K562 (cell line): ENCODE measurements around the gene EZH1. TPM values are rescaled to one million over a fixed set of nuclear protein-coding genes. Genes with fewer than 3 reads are reported as not detected.

Experiments
- CGGBP1 ChIP-seq: fragments of 250-450 bp; sonication (Bioruptor Pico); IDR thresholded peaks from 2 replicates; pipeline ENCODE4 v1.9.0; 2021; ENCODE audit warnings: mild to moderate bottlenecking
- DEAF1 ChIP-seq: fragments of 450-650 bp; formaldehyde crosslinking; IDR thresholded peaks from 2 replicates; pipeline ENCODE4 v1.4.0; 2020; ENCODE audit warnings: mild to moderate bottlenecking, moderate library complexity
- GTF3C2 ChIP-seq: IDR thresholded peaks from 3 replicates; pipeline ENCODE4 v1.6.1; 2011; ENCODE audit warnings: borderline replicate concordance, mild to moderate bottlenecking, moderate library complexity; ENCODE audit not compliant: insufficient read length; ENCODE audit errors: extremely low read depth
- MLLT1 ChIP-seq, 2 experiments: fragments of 450-650 bp; IDR thresholded peaks; 2 replicates each; pipeline ENCODE4 v1.6.1; 2016
- NFE2 ChIP-seq: IDR thresholded peaks from 2 replicates; pipeline ENCODE4 v1.6.1; 2014; ENCODE audit warnings: antibody characterized with exemption, low read depth
- POLR2A ChIP-seq: fragments of 450-650 bp; conservative IDR thresholded peaks from 2 replicates; pipeline ENCODE4 v1.6.1; 2016
- PYGO2 ChIP-seq: fragments of 450-650 bp; IDR thresholded peaks from 2 replicates; pipeline ENCODE4 v1.6.1; 2016; ENCODE audit warnings: mild to moderate bottlenecking, missing genetic modification characterization, moderate library complexity, missing compliant biosample characterization
- SREBF1 ChIP-seq: fragments of 150-350 bp; IDR thresholded peaks from 2 replicates; pipeline ENCODE4 v1.6.1; 2014; ENCODE audit warnings: antibody characterized with exemption, low read depth, low read length, borderline replicate concordance
- TAF7 ChIP-seq: fragments of 450-650 bp; IDR thresholded peaks from 2 replicates; pipeline ENCODE4 v1.6.1; 2016; ENCODE audit warnings: missing genetic modification characterization, missing compliant biosample characterization
- TRIM28 ChIP-seq: fragments of 450-650 bp; IDR thresholded peaks from 2 replicates; pipeline ENCODE4 v1.6.1; 2017
- ZNF165 ChIP-seq: fragments of 250-450 bp; sonication (Bioruptor Pico); IDR thresholded peaks from 2 replicates; pipeline ENCODE4 v1.4.0; 2020; ENCODE audit warnings: borderline replicate concordance
- ZNF263 ChIP-seq: sonication (generic); formaldehyde crosslinking; IDR thresholded peaks from 2 replicates; pipeline ENCODE4 v1.8.0; 2022; ENCODE audit warnings: mild to moderate bottlenecking, missing genetic modification reagents, borderline replicate concordance
- ZNF717 ChIP-seq: fragments of 250-450 bp; sonication (Bioruptor Pico); IDR thresholded peaks from 2 replicates; pipeline ENCODE4 v1.5.0; 2021
- polyA plus RNA-seq, 8 experiments: library from polyadenylated mRNA; depleted of rRNA in 4 of 8; stranded (reverse) in 5 of 8; unstranded in 3 of 8; fragments of >200 nt; fragmentation: Nextera tagmentation in 2 of 8; fragmentation: Illumina TruSeq in 1 of 8; extraction: Ambion mirVana in 2 of 8; extraction: Trizol in 1 of 8; gene quantifications; 2 replicates each; pipeline versions ENCODE4 v1.2.1 to v1.2.3, GENCODE V29; 2011 to 2014; ENCODE audit warnings: inconsistent platforms in 1 of 8, missing spikeins in 1 of 8
- total RNA-seq, 7 experiments: library from RNA; depleted of rRNA in 6 of 7; stranded (reverse); fragments of >200 nt in 6 of 7; fragmentation: Illumina TruSeq in 2 of 7; extraction: Trizol in 2 of 7; gene quantifications; 2 replicates each; pipeline versions ENCODE4 v1.2.1 to v1.2.3, GENCODE V29; 2011 to 2021; ENCODE audit warnings: low replicate concordance in 1 of 7
- TF ChIP-seq, protein P1 (sequence below): sonication (generic); formaldehyde crosslinking; IDR thresholded peaks from 2 replicates; pipeline ENCODE4 v1.8.1; 2023; ENCODE audit warnings: mild to moderate bottlenecking, missing genetic modification reagents
- TF ChIP-seq, protein P2 (sequence below): sonication (generic); formaldehyde crosslinking; IDR thresholded peaks from 2 replicates; pipeline ENCODE4 v1.8.0; 2022; ENCODE audit warnings: mild to moderate bottlenecking, missing genetic modification reagents
- TF ChIP-seq, protein P3 (sequence below): fragments of 450-650 bp; IDR thresholded peaks from 2 replicates; pipeline ENCODE4 v1.6.1; 2016; ENCODE audit warnings: borderline replicate concordance

The EZH1 gene
- total and polyA plus RNA-seq, 9 of the 15 experiments (the other 6 are each of a cell fraction or from before 2014, with no cell fraction given) = 8.6 to 40.8 (median 22.9) TPM

DNA sequence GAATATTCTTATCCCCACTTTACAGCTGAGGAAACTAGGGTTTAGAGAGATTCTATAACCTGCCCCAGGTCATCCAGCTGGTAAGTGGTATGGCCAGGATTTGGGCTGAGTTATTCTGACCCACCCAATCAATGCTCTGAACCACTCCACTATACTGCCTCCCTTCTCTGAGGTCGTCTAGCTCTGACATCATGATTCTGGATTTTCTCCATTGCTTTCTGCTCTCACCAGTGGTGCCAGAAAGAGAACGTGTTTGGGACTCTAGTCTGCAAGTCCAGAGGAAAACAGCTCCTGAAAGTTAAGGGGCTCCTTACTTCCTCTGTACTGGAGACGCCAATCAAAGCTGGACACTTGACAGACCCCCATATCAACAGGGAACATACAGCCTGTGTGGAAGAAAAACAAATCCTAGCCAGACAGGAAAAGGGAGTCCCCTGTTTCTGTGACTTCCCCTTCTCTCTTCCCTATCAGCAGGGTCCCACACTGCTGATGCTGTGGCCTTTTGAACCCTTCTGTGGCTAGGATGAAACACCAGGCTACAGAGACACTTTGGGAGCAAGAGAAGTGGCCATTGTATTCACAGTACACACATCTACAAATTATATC is 6.0 kb upstream of the EZH1 start (continued):
- TF ChIP-seq DEAF1 (CRISPR knock-in tag) (no peak), ZNF263 (CRISPR knock-in tag) (no peak), PYGO2 (tag) (no peak), TRIM28 (no peak), SREBF1 (no peak), CGGBP1 (CRISPR knock-in tag) (no peak), NFE2 (peak; percentile 12; the same call in 1 of the 2 replicates), MLLT1 (IDR thresholded peaks at IDR 0.05) (no peak), TAF7 (no peak), ZNF165 (CRISPR knock-in tag) (no peak), ZNF717 (no peak), GTF3C2 (no peak), POLR2A (no peak)
- TF ChIP-seq, protein P1, sequence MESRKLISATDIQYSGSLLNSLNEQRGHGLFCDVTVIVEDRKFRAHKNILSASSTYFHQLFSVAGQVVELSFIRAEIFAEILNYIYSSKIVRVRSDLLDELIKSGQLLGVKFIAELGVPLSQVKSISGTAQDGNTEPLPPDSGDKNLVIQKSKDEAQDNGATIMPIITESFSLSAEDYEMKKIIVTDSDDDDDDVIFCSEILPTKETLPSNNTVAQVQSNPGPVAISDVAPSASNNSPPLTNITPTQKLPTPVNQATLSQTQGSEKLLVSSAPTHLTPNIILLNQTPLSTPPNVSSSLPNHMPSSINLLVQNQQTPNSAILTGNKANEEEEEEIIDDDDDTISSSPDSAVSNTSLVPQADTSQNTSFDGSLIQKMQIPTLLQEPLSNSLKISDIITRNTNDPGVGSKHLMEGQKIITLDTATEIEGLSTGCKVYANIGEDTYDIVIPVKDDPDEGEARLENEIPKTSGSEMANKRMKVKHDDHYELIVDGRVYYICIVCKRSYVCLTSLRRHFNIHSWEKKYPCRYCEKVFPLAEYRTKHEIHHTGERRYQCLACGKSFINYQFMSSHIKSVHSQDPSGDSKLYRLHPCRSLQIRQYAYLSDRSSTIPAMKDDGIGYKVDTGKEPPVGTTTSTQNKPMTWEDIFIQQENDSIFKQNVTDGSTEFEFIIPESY (CRISPR knock-in tag) = no peak
- TF ChIP-seq, protein P2, sequence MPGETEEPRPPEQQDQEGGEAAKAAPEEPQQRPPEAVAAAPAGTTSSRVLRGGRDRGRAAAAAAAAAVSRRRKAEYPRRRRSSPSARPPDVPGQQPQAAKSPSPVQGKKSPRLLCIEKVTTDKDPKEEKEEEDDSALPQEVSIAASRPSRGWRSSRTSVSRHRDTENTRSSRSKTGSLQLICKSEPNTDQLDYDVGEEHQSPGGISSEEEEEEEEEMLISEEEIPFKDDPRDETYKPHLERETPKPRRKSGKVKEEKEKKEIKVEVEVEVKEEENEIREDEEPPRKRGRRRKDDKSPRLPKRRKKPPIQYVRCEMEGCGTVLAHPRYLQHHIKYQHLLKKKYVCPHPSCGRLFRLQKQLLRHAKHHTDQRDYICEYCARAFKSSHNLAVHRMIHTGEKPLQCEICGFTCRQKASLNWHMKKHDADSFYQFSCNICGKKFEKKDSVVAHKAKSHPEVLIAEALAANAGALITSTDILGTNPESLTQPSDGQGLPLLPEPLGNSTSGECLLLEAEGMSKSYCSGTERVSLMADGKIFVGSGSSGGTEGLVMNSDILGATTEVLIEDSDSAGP (CRISPR knock-in tag) = no peak
- TF ChIP-seq, protein P3, sequence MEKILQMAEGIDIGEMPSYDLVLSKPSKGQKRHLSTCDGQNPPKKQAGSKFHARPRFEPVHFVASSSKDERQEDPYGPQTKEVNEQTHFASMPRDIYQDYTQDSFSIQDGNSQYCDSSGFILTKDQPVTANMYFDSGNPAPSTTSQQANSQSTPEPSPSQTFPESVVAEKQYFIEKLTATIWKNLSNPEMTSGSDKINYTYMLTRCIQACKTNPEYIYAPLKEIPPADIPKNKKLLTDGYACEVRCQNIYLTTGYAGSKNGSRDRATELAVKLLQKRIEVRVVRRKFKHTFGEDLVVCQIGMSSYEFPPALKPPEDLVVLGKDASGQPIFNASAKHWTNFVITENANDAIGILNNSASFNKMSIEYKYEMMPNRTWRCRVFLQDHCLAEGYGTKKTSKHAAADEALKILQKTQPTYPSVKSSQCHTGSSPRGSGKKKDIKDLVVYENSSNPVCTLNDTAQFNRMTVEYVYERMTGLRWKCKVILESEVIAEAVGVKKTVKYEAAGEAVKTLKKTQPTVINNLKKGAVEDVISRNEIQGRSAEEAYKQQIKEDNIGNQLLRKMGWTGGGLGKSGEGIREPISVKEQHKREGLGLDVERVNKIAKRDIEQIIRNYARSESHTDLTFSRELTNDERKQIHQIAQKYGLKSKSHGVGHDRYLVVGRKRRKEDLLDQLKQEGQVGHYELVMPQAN = no peak
